GM12878 (cell line): ENCODE measurements around the gene MSL3. TPM values are rescaled to one million over a fixed set of nuclear protein-coding genes. Genes with fewer than 3 reads are reported as not detected.

Experiments used
- ATAC-seq: fragments of 200-7000 bp; cut with Tn5 transposase; 3 replicates; pipeline ENCODE4 v1.9.1; 2020; ENCODE audit warnings: mild to moderate bottlenecking, moderate library complexity
- BruUV-seq: library from RNA; stranded (reverse); fragments of 400-500 nt; replicated peaks from 2 replicates; lab custom pipeline; 2021; lab: Mats Ljungman, UMichigan
- CTCF ChIA-PET: fragments of 300-600 bp; sonication (Branson Sonifier 250); formaldehyde crosslinking; extraction: SDS; loops from one replicate; lab custom pipeline; 2021; ENCODE audit warnings: inconsistent platforms; lab: Yijun Ruan, JAX
- POLR2A ChIA-PET: fragments of 350-600 bp; formaldehyde crosslinking; extraction: SDS; loops from one replicate; lab custom pipeline; 2021; ENCODE audit warnings: inconsistent platforms; lab: Charles Lee
- RAD21 ChIA-PET: fragments of 300-600 bp; sonication (Branson Sonifier 250); formaldehyde crosslinking; loops from one replicate; lab custom pipeline; 2023; ENCODE audit warnings: antibody characterized with exemption; ENCODE audit not compliant: unreplicated experiment; lab: Charles Lee
- SMC1A ChIA-PET: fragments of 300-600 bp; sonication (Branson Sonifier 250); formaldehyde crosslinking; loops from one replicate; lab custom pipeline; 2023; ENCODE audit not compliant: unreplicated experiment, uncharacterized antibody; lab: Charles Lee
- DNase-seq: peaks from one replicate; pipeline ENCODE4 v3.0.0-alpha.2; 2011; ENCODE audit warnings: low read depth, low spot score
- FAIRE-seq: peaks from 3 replicates; lab custom pipeline; 2011; peaks lifted over from hg19 to GRCh38; lab: Jason Lieb, UNC
- H2AFZ ChIP-seq: 2 replicates; pipeline ENCODE4 v1.6.0; 2011; ENCODE audit warnings: low read depth, low read length, control low read depth; ENCODE audit not compliant: control insufficient read depth
- H3K27ac ChIP-seq: 2 replicates; pipeline ENCODE4 v1.5.1; 2011; ENCODE audit warnings: control low read depth; ENCODE audit not compliant: control insufficient read depth, insufficient read depth
- H3K27me3 ChIP-seq, 2 experiments: replicated peaks in 1 of 2; 2 replicates each; pipeline versions ENCODE4 v1.6.0 to v1.6.1; 2011; ENCODE audit warnings: low read length in 1 of 2; ENCODE audit not compliant: control insufficient read depth in 2 of 2, insufficient read depth in 2 of 2
- H3K36me3 ChIP-seq, 2 experiments: 2 replicates each; pipeline ENCODE4 v1.5.1; 2011; ENCODE audit warnings: low read length in 1 of 2; ENCODE audit not compliant: control insufficient read depth in 2 of 2, insufficient read depth in 2 of 2
- H3K4me1 ChIP-seq: 2 replicates; pipeline ENCODE4 v1.6.1; 2011; ENCODE audit warnings: mild to moderate bottlenecking, low read length, moderate library complexity, mixed read lengths; ENCODE audit not compliant: control insufficient read depth, insufficient read depth
- H3K4me2 ChIP-seq: 2 replicates; pipeline ENCODE4 v1.6.0; 2011; ENCODE audit warnings: control low read depth; ENCODE audit not compliant: control insufficient read depth, insufficient read depth
- H3K4me3 ChIP-seq: fragments of 200-600 bp; sonication (generic); 2 replicates; pipeline ENCODE4 v1.5.1; 2016
- H3K79me2 ChIP-seq: 2 replicates; pipeline ENCODE4 v1.6.0; 2011; ENCODE audit warnings: low read length; ENCODE audit not compliant: control insufficient read depth, insufficient read depth
- H3K9ac ChIP-seq: 2 replicates; pipeline ENCODE4 v1.8.0; 2011; ENCODE audit warnings: low read length, control low read depth, mixed read lengths; ENCODE audit not compliant: control insufficient read depth, insufficient read depth
- H3K9me3 ChIP-seq: replicated peaks from 3 replicates; pipeline ENCODE4 v1.5.1; 2011; ENCODE audit warnings: mild to moderate bottlenecking, low read length; ENCODE audit not compliant: control insufficient read depth, insufficient read depth
- H4K20me1 ChIP-seq: 2 replicates; pipeline ENCODE4 v1.6.0; 2011; ENCODE audit not compliant: control insufficient read depth, insufficient read depth
- CEBPB ChIP-seq, 2 experiments: fragments of 150-350 bp in 1 of 2; IDR thresholded peaks; 2 replicates each; pipeline ENCODE4 v1.6.1; 2012 to 2014; ENCODE audit warnings: low read depth in 2 of 2, low read length in 2 of 2, borderline replicate concordance in 1 of 2, inconsistent platforms in 1 of 2
- SP1 ChIP-seq: IDR thresholded peaks from one replicate; pipeline ENCODE4 v1.6.1; 2011; ENCODE audit warnings: low read depth, low read length
- ZNF274 ChIP-seq: IDR thresholded peaks from one replicate; pipeline ENCODE4 v1.8.0; 2011; ENCODE audit not compliant: insufficient read length, insufficient read depth
- WGBS: methylation state at CpG from one replicate; pipeline ENCODE4 v1.1.6; 2016; ENCODE audit warnings: low lambda C conversion rate; ENCODE audit not compliant: insufficient replicate concordance, insufficient coverage; ENCODE audit errors: missing lambda C conversion rate; 5-methylcytosine and 5-hydroxymethylcytosine counted together
- in situ Hi-C: fragments of 300-500 bp; cut with MboI; formaldehyde crosslinking; loops from 9 replicates; pipeline ENCODE4 v1.14.3; 2018; ENCODE audit warnings: mixed read lengths
- intact Hi-C: fragments of 100-400 bp; cut with micrococcal nuclease; formaldehyde crosslinking; loops from one replicate; pipeline ENCODE4 v1.14.2; 2022; ENCODE audit not compliant: unreplicated experiment
- polyA plus RNA-seq, 11 experiments: library from polyadenylated mRNA; depleted of rRNA in 4 of 11; unstranded in 6 of 11; stranded (reverse) in 5 of 11; fragments of >200 nt; fragmentation: Nextera tagmentation in 4 of 11; fragmentation: Illumina TruSeq in 1 of 11; extraction: Ambion mirVana in 4 of 11; extraction: Trizol in 1 of 11; gene quantifications; 1 replicate in 1 of 11; 2 replicates in 10 of 11; pipeline versions ENCODE4 v1.2.1 to v1.2.3, GENCODE V29; 2011 to 2016; ENCODE audit warnings: inconsistent platforms in 2 of 11, missing spikeins in 2 of 11, low read depth in 1 of 11
- total RNA-seq, 4 experiments: library from RNA; depleted of rRNA in 3 of 4; stranded (reverse); fragments of >200 nt in 3 of 4; fragmentation: Illumina TruSeq in 1 of 4; extraction: Trizol in 1 of 4; gene quantifications; 2 replicates each; pipeline versions ENCODE4 v1.2.1 to v1.2.3, GENCODE V29; 2013 to 2021
- TF ChIP-seq, protein P1 (sequence below): fragments of 450-650 bp; formaldehyde crosslinking; IDR thresholded peaks from 2 replicates; pipeline ENCODE4 v1.4.0; 2022; ENCODE audit warnings: mild to moderate bottlenecking, moderate library complexity
- TF ChIP-seq, protein P2 (sequence below): IDR thresholded peaks from 2 replicates; pipeline ENCODE4 v1.6.1; 2011; ENCODE audit warnings: low read depth, low read length, improper control_type of control experiment, borderline replicate concordance
- TF ChIP-seq, protein P3 (sequence below): IDR thresholded peaks from 2 replicates; pipeline ENCODE4 v1.6.1; 2011; ENCODE audit warnings: low read depth, mild to moderate bottlenecking, low read length, moderate library complexity, borderline replicate concordance; ENCODE audit errors: extremely low read depth
- TF ChIP-seq, protein P4 (sequence below): IDR thresholded peaks from 2 replicates; pipeline ENCODE4 v1.6.1; 2012; ENCODE audit warnings: mild to moderate bottlenecking, low read depth, low read length
- TF ChIP-seq, protein P5 (sequence below): fragments of 450-650 bp; IDR thresholded peaks from 2 replicates; pipeline ENCODE4 v1.6.1; 2017; ENCODE audit warnings: mild to moderate bottlenecking, moderate library complexity

MSL3 gene
- total and polyA plus RNA-seq, 10 of the 15 experiments (the other 5 are each of a cell fraction or from before 2014, with no cell fraction given) = 28.4 to 438 (median 40.7) TPM

DNA sequence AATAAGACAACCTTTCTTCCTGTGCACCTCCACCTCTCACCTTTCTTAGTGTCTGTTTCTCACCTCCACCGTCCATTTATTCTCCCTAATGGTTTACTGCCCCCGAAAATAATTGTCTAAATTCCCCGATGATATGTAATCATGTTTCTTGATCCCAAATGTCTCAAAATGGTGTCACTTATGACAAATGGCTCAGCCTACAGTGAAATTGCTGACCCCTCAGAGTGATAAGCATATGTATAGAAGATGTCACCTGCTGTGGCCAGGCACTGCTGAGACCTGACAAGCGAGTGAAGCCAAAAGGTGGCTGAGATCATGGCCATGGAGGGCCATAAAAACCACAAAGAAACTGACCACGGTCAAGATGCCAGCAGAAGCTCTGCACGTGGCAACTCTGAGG, 35.7 kb downstream of the MSL3 start (continued):
- TF ChIP-seq, protein P1, sequence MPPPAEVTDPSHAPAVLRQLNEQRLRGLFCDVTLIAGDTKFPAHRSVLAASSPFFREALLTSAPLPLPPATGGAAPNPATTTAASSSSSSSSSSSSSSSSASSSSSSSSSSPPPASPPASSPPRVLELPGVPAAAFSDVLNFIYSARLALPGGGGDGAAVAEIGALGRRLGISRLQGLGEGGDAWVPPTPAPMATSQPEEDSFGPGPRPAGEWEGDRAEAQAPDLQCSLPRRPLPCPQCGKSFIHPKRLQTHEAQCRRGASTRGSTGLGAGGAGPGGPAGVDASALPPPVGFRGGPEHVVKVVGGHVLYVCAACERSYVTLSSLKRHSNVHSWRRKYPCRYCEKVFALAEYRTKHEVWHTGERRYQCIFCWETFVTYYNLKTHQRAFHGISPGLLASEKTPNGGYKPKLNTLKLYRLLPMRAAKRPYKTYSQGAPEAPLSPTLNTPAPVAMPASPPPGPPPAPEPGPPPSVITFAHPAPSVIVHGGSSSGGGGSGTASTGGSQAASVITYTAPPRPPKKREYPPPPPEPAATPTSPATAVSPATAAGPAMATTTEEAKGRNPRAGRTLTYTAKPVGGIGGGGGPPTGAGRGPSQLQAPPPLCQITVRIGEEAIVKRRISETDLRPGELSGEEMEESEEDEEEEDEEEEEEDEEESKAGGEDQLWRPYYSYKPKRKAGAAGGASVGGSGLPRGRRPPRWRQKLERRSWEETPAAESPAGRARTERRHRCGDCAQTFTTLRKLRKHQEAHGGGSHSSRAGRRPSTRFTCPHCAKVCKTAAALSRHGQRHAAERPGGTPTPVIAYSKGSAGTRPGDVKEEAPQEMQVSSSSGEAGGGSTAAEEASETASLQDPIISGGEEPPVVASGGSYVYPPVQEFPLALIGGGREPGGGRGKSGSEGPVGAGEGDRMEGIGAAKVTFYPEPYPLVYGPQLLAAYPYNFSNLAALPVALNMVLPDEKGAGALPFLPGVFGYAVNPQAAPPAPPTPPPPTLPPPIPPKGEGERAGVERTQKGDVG (CRISPR knock-in tag) = 0 out of 2 replicates have a peak, but pooled peaks have one; percentile 85
- TF ChIP-seq, all 136 proteins: peak for 6

DNA sequence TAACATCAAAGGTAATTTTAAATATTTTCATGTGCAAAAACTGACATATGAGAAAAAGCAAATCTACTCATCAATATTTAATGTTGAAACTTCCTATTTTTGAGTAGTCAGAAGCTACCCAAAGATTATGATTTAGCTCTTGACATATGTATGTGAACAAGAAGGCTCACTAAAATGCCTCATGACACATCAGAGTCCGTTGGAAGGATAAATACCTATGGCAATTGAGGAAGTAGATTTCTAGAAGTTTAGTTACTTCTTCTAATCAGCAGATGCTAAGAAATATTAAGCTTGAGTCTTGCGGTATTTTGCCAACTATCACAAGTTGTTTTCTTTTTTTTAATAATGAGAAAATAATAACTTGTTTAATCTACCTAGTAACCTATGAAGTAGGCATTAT, 55.3 kb downstream of the MSL3 start:
- intact Hi-C loops (no loop called here), in situ Hi-C loops (no loop called here)
- DNase-seq (no peak), FAIRE-seq (no peak), ATAC-seq (no peak)
- CTCF ChIA-PET = interaction anchor here (0.8 to 1.7 kb wide), 4 partner anchors 11 to 103 kb away, joined by 3 to 5 read pairs (median 3); no protein-coding TSS in a partner anchor
- POLR2A ChIA-PET = no interaction called here
- WGBS = 50% methylated on average over 2 of the region's 2 CpGs
- H3K9ac ChIP-seq = no peak overlapping the region
- no peaks in the 10 kb centered on the region for H3K27me3 ChIP-seq
- no peaks in the 10 kb centered on the region for H3K79me2 ChIP-seq
- no peaks in the 10 kb centered on the region for H3K9me3 ChIP-seq
- H4K20me1 ChIP-seq = no peaks in the 10 kb centered on the region
- no peaks in the 10 kb centered on the region for H3K4me1 ChIP-seq
- no peak overlapping the region for H2AFZ ChIP-seq
- no peak overlapping the region for H3K27ac ChIP-seq
- BruUV-seq = no TSS peak
- SMC1A ChIA-PET = interaction anchor here (1.0 to 2.3 kb wide), 7 partner anchors 10 to 888 kb away, joined by 3 to 10 read pairs (median 4); no protein-coding TSS in a partner anchor
- RAD21 ChIA-PET = interaction anchor here (1.1 kb wide), 1 partner anchor 20 kb away, joined by 3 read pairs; no protein-coding TSS in a partner anchor
- H3K4me2 ChIP-seq = no peak overlapping the region
- H3K4me3 ChIP-seq = no peak overlapping the region
- H3K36me3 ChIP-seq = no peaks in the 10 kb centered on the region
- TF ChIP-seq, protein P2, sequence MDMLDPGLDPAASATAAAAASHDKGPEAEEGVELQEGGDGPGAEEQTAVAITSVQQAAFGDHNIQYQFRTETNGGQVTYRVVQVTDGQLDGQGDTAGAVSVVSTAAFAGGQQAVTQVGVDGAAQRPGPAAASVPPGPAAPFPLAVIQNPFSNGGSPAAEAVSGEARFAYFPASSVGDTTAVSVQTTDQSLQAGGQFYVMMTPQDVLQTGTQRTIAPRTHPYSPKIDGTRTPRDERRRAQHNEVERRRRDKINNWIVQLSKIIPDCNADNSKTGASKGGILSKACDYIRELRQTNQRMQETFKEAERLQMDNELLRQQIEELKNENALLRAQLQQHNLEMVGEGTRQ = no peak
- TF ChIP-seq ZNF274 (no peak), SP1 (no peak), CEBPB (IDR thresholded peaks at IDR 0.05; ENCODE audit: borderline replicate concordance in 1 of 2, low read depth in 2 of 2, low read length in 2 of 2) (no peak)
- TF ChIP-seq, protein P3, sequence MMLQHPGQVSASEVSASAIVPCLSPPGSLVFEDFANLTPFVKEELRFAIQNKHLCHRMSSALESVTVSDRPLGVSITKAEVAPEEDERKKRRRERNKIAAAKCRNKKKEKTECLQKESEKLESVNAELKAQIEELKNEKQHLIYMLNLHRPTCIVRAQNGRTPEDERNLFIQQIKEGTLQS = no peak
- TF ChIP-seq, protein P4, sequence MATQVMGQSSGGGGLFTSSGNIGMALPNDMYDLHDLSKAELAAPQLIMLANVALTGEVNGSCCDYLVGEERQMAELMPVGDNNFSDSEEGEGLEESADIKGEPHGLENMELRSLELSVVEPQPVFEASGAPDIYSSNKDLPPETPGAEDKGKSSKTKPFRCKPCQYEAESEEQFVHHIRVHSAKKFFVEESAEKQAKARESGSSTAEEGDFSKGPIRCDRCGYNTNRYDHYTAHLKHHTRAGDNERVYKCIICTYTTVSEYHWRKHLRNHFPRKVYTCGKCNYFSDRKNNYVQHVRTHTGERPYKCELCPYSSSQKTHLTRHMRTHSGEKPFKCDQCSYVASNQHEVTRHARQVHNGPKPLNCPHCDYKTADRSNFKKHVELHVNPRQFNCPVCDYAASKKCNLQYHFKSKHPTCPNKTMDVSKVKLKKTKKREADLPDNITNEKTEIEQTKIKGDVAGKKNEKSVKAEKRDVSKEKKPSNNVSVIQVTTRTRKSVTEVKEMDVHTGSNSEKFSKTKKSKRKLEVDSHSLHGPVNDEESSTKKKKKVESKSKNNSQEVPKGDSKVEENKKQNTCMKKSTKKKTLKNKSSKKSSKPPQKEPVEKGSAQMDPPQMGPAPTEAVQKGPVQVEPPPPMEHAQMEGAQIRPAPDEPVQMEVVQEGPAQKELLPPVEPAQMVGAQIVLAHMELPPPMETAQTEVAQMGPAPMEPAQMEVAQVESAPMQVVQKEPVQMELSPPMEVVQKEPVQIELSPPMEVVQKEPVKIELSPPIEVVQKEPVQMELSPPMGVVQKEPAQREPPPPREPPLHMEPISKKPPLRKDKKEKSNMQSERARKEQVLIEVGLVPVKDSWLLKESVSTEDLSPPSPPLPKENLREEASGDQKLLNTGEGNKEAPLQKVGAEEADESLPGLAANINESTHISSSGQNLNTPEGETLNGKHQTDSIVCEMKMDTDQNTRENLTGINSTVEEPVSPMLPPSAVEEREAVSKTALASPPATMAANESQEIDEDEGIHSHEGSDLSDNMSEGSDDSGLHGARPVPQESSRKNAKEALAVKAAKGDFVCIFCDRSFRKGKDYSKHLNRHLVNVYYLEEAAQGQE = no peak
- TF ChIP-seq, protein P5, sequence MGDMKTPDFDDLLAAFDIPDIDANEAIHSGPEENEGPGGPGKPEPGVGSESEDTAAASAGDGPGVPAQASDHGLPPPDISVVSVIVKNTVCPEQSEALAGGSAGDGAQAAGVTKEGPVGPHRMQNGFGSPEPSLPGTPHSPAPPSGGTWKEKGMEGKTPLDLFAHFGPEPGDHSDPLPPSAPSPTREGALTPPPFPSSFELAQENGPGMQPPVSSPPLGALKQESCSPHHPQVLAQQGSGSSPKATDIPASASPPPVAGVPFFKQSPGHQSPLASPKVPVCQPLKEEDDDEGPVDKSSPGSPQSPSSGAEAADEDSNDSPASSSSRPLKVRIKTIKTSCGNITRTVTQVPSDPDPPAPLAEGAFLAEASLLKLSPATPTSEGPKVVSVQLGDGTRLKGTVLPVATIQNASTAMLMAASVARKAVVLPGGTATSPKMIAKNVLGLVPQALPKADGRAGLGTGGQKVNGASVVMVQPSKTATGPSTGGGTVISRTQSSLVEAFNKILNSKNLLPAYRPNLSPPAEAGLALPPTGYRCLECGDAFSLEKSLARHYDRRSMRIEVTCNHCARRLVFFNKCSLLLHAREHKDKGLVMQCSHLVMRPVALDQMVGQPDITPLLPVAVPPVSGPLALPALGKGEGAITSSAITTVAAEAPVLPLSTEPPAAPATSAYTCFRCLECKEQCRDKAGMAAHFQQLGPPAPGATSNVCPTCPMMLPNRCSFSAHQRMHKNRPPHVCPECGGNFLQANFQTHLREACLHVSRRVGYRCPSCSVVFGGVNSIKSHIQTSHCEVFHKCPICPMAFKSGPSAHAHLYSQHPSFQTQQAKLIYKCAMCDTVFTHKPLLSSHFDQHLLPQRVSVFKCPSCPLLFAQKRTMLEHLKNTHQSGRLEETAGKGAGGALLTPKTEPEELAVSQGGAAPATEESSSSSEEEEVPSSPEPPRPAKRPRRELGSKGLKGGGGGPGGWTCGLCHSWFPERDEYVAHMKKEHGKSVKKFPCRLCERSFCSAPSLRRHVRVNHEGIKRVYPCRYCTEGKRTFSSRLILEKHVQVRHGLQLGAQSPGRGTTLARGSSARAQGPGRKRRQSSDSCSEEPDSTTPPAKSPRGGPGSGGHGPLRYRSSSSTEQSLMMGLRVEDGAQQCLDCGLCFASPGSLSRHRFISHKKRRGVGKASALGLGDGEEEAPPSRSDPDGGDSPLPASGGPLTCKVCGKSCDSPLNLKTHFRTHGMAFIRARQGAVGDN = no peak
